IMR-90 (cell line): Measurements from ENCODE around the gene AEN. TPM values are rescaled to one million over a fixed set of nuclear protein-coding genes. Genes with fewer than 3 reads are reported as not detected.
A peak's percentile ranks its signal among the peaks of the same experiment; 100 is the strongest.

Experiments
- ATAC-seq: fragments of 200-7000 bp; cut with Tn5 transposase; 2 replicates; pipeline ENCODE4 v1.9.1; 2020; ENCODE audit warnings: low read depth, mild to moderate bottlenecking, moderate library complexity
- BruUV-seq: library from RNA; stranded (reverse); fragments of 400-500 nt; replicated peaks from 2 replicates; lab custom pipeline; 2021; lab: Mats Ljungman, UMichigan
- CTCF ChIA-PET: fragments of 300-600 bp; formaldehyde crosslinking; extraction: SDS; loops from one replicate; lab custom pipeline; 2021; ENCODE audit warnings: antibody characterized with exemption; lab: Yijun Ruan, JAX
- POLR2A ChIA-PET: fragments of 300-600 bp; sonication (Branson Sonifier 250); formaldehyde crosslinking; loops from one replicate; lab custom pipeline; 2022; ENCODE audit warnings: antibody characterized with exemption; ENCODE audit not compliant: unreplicated experiment; lab: Charles Lee
- DNase-seq: peaks from one replicate; pipeline ENCODE4 v3.0.0; 2013
- H2AFZ ChIP-seq: replicated peaks from 2 replicates; pipeline ENCODE3; 2013; ENCODE audit warnings: low read length, mild to moderate bottlenecking; ENCODE audit not compliant: poor library complexity
- H2AK5ac ChIP-seq: 2 replicates; pipeline ENCODE4 v1.6.1; 2013; ENCODE audit warnings: low read depth, low read length, inconsistent platforms
- H2AK9ac ChIP-seq: replicated peaks from 2 replicates; pipeline ENCODE3; 2013; ENCODE audit warnings: mild to moderate bottlenecking, low read depth, low read length, moderate library complexity; ENCODE audit not compliant: poor library complexity
- H2BK120ac ChIP-seq: 2 replicates; pipeline ENCODE4 v1.6.1; 2013; ENCODE audit warnings: low read depth, low read length, inconsistent platforms
- H2BK15ac ChIP-seq: 3 replicates; pipeline ENCODE4 v1.6.1; 2013; ENCODE audit warnings: low read depth, low read length, inconsistent platforms
- H2BK20ac ChIP-seq: 2 replicates; pipeline ENCODE4 v1.6.1; 2013; ENCODE audit warnings: low read depth, mild to moderate bottlenecking, inconsistent platforms, low read length, moderate library complexity
- H2BK5ac ChIP-seq: 2 replicates; pipeline ENCODE4 v1.6.1; 2013; ENCODE audit warnings: mild to moderate bottlenecking, low read depth, low read length, inconsistent platforms; ENCODE audit not compliant: poor library complexity, severe bottlenecking
- H3K14ac ChIP-seq: replicated peaks from 2 replicates; pipeline ENCODE4 v1.6.1; 2013; ENCODE audit warnings: low read depth, low read length, inconsistent platforms
- H3K18ac ChIP-seq: 2 replicates; pipeline ENCODE4 v1.6.1; 2013; ENCODE audit warnings: low read depth, low read length, control low read depth
- H3K23ac ChIP-seq: 2 replicates; pipeline ENCODE4 v1.6.1; 2013; ENCODE audit warnings: low read depth, low read length, inconsistent platforms
- H3K27ac ChIP-seq: 2 replicates; pipeline ENCODE4 v1.5.1; 2013; ENCODE audit warnings: mild to moderate bottlenecking, control low read depth, low read length; ENCODE audit not compliant: insufficient read depth
- H3K27me3 ChIP-seq: 2 replicates; pipeline ENCODE4 v1.6.1; 2013; ENCODE audit warnings: low read length; ENCODE audit not compliant: control insufficient read depth, insufficient read depth
- H3K36me3 ChIP-seq: 2 replicates; pipeline ENCODE4 v1.6.1; 2013; ENCODE audit warnings: low read length, mixed read lengths; ENCODE audit not compliant: control insufficient read depth, insufficient read depth
- H3K4ac ChIP-seq: 2 replicates; pipeline ENCODE4 v1.6.1; 2013; ENCODE audit warnings: low read depth, low read length, inconsistent platforms
- H3K4me1 ChIP-seq: 2 replicates; pipeline ENCODE4 v1.6.1; 2013; ENCODE audit warnings: low read length, mixed read lengths; ENCODE audit not compliant: control insufficient read depth, insufficient read depth
- H3K4me2 ChIP-seq: 2 replicates; pipeline ENCODE4 v1.6.1; 2013; ENCODE audit warnings: low read depth, mild to moderate bottlenecking, control low read depth, low read length, moderate library complexity
- H3K4me3 ChIP-seq: 2 replicates; pipeline ENCODE4 v1.5.1; 2013; ENCODE audit warnings: low read depth, mild to moderate bottlenecking, control low read depth, low read length, moderate library complexity; ENCODE audit not compliant: insufficient read depth
- H3K56ac ChIP-seq: 2 replicates; pipeline ENCODE4 v1.6.1; 2013; ENCODE audit warnings: low read length, inconsistent platforms; ENCODE audit not compliant: insufficient read depth; ENCODE audit errors: extremely low read depth
- H3K79me1 ChIP-seq, 2 experiments: 2 replicates each; pipeline ENCODE4 v1.6.1; 2013; ENCODE audit warnings: low read length in 2 of 2, inconsistent platforms in 1 of 2, low read depth in 1 of 2
- H3K9ac ChIP-seq: 2 replicates; pipeline ENCODE4 v1.6.1; 2013; ENCODE audit warnings: low read depth, low read length, control low read depth
- H3K9me1 ChIP-seq: 2 replicates; pipeline ENCODE4 v1.6.1; 2013; ENCODE audit warnings: low read length, inconsistent platforms; ENCODE audit not compliant: insufficient read depth
- H3K9me3 ChIP-seq: 2 replicates; pipeline ENCODE4 v1.6.1; 2013; ENCODE audit warnings: low read length; ENCODE audit not compliant: control insufficient read depth, insufficient read depth
- H4K20me1 ChIP-seq: 2 replicates; pipeline ENCODE4 v1.6.1; 2013; ENCODE audit warnings: low read length, inconsistent platforms; ENCODE audit not compliant: insufficient read depth
- H4K5ac ChIP-seq: 2 replicates; pipeline ENCODE4 v1.6.1; 2013; ENCODE audit warnings: mild to moderate bottlenecking, low read depth, low read length, control low read depth
- H4K8ac ChIP-seq, 2 experiments: 2 replicates each; pipeline ENCODE4 v1.6.1; 2013; ENCODE audit warnings: low read depth in 2 of 2, low read length in 2 of 2, control low read depth in 1 of 2, inconsistent platforms in 1 of 2
- H4K91ac ChIP-seq: 2 replicates; pipeline ENCODE4 v1.6.1; 2013; ENCODE audit warnings: low read depth, low read length, inconsistent platforms; ENCODE audit not compliant: insufficient read depth
- MXI1 ChIP-seq: IDR thresholded peaks from 2 replicates; pipeline ENCODE4 v1.6.1; 2012; ENCODE audit warnings: low read depth, mild to moderate bottlenecking, low read length, moderate library complexity, borderline replicate concordance
- WGBS, 2 experiments: methylation state at CpG; one replicate each; pipeline versions ENCODE4 v1.1.5 to v1.1.7; 2013; ENCODE audit warnings: missing lambda C conversion rate in 2 of 2; ENCODE audit not compliant: insufficient read length in 1 of 2; ENCODE audit errors: extremely low coverage in 2 of 2; 5-methylcytosine and 5-hydroxymethylcytosine counted together
- dilution Hi-C: fragments of 300-500 bp; cut with HindIII; formaldehyde crosslinking; loops from one replicate; pipeline ENCODE4 v1.14.3; 2018; ENCODE audit warnings: low sequenced_read_pairs; ENCODE audit not compliant: unreplicated experiment
- in situ Hi-C: fragments of 300-500 bp; cut with MboI; formaldehyde crosslinking; loops from 3 replicates; pipeline ENCODE4 v1.14.3; 2019; ENCODE audit warnings: low sequenced_read_pairs, inconsistent platforms, mixed read lengths
- intact Hi-C: fragments of 100-400 bp; cut with micrococcal nuclease; formaldehyde crosslinking; loops from 2 replicates; pipeline ENCODE4 v1.10.0; 2022
- polyA plus RNA-seq, 3 experiments: library from polyadenylated mRNA; depleted of rRNA; stranded (reverse); fragments of >200 nt; gene quantifications; 2 replicates each; pipeline ENCODE4 v1.2.3, GENCODE V29; 2012; ENCODE audit warnings: low replicate concordance in 1 of 3
- total RNA-seq: library from RNA; depleted of rRNA; stranded (reverse); fragments of >200 nt; gene quantifications from 2 replicates; pipeline ENCODE4 v1.2.3, GENCODE V29; 2012

Gene AEN
- total and polyA plus RNA-seq, 2 of the 4 experiments (the other 2 are of a cell fraction): 48.6 to 85.5 TPM

DNA sequence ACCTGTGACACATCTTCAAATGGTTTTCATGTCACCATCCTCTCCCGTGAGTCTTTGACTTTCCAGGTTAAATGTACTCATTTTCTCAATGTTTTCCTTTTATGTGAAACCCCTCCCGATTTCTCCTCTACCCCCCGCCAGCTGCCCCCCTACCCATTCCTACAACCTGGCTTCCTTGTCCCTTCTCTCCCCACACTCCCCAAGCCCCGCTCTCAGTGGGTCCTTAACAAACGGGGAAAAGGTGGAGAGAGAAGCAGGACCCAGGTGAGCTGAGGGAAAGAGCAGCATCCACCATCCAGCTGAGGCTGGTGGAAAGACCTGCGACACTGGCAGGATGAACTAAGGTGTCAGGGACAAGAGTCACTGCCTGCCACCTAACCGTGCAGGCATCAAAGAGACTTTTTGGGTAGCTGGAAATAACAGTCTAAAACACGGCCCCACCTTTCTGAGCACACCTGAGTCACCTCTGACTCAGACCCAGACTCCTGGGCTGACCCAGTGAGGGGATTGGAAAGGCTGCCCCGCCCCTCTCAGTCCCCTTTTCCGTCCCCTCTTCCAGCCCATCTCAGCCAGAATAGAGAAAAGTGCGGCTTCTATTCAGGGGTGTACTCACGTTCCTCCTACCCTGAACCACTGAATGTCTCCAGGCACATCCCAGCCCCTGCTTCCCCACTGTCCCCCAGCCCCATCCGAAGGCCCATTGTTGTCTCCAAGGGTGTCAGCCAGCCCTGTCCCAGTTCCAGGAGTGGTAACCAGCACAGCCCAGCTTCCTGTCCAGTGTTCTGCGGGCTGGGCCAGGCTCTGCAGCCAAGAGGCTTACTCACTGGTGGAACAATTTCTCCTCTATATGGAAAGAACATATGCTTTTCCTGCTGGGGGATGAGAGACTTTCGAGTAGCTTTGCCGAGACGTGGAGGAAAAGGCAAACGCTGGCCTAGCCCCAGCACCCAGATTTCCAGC, 38.1 kb downstream of the AEN start:
- ATAC-seq: peak; percentile 43
- Histone ChIP-seq H3K23ac (peak overlapping the region; percentile 24; the same call in 1 of the 2 replicates), H3K36me3 (no peaks in the 10 kb centered on the region), H2BK20ac (peak overlapping the region; percentile 74), H3K9ac (no peak overlapping the region), H2AK9ac (peak overlapping the region; percentile 47), H4K8ac (peak overlapping the region; percentile 50 to 66; a peak in 2 of 4 replicates), H3K4ac (peak overlapping the region; percentile 73), H2BK15ac (peak overlapping the region; percentile 59; the same call in 2 of the 3 replicates), H4K5ac (peak overlapping the region; percentile 6; the same call in 1 of the 2 replicates), H3K27me3 (no peaks in the 10 kb centered on the region), H2AK5ac (peak overlapping the region; percentile 67), H3K14ac (peak overlapping the region; percentile 46; the same call in 1 of the 2 replicates), H4K91ac (peak overlapping the region; percentile 4; the same call in 1 of the 2 replicates), H2BK5ac (no peak overlapping the region), H3K9me1 (peaks cover 7% of the 10 kb centered on the region), H3K27ac (0 out of 2 replicates have a peak overlapping the region, but pooled peaks have one; percentile 7), H3K9me3 (no peaks in the 10 kb centered on the region), H3K4me3 (no peak overlapping the region), H3K18ac (peak overlapping the region; percentile 7; the same call in 1 of the 2 replicates), H2BK120ac (peak overlapping the region; percentile 79), H3K4me2 (no peak overlapping the region), H3K79me1 (no peaks in the 10 kb centered on the region), H2AFZ (peak overlapping the region; percentile 80), H3K56ac (no peak overlapping the region), H3K4me1 (peaks cover 13% of the 10 kb centered on the region), H4K20me1 (no peaks in the 10 kb centered on the region)
- in situ Hi-C loops (loop anchor here (25.0 kb wide), 2 partner anchors 178 to 503 kb away; no protein-coding TSS in a partner anchor), dilution Hi-C loops (no loop called here), intact Hi-C loops (loop anchor here (5.0 kb wide), 2 partner anchors 358 to 398 kb away; no protein-coding TSS in a partner anchor)
- no TSS peak for BruUV-seq
- DNase-seq: peak; percentile 73
- ChIA-PET POLR2A (no interaction called here), CTCF (no interaction called here)
- no peak for TF ChIP-seq MXI1
- WGBS, 2 experiments: 95% methylated on average over 3 of the region's 18 CpGs; no CpG with 5 or more reads in 1 of the 2 experiments
